ES-I3 (cell line): ENCODE measurements around the gene SLC32A1.

Source experiments
- H3K36me3 ChIP-seq: 2 replicates; pipeline ENCODE4 v1.6.1; 2013; ENCODE audit warnings: mild to moderate bottlenecking, low read length, control low read depth, moderate library complexity; ENCODE audit not compliant: insufficient read depth
- H3K4me1 ChIP-seq: 2 replicates; pipeline ENCODE4 v1.6.1; 2013; ENCODE audit warnings: mild to moderate bottlenecking, control low read depth, low read length; ENCODE audit not compliant: insufficient read depth
- H3K9ac ChIP-seq: 2 replicates; pipeline ENCODE4 v1.6.1; 2013; ENCODE audit warnings: low read depth, mild to moderate bottlenecking, low read length, moderate library complexity
- H3K9me3 ChIP-seq: 2 replicates; pipeline ENCODE4 v1.6.1; 2013; ENCODE audit warnings: mild to moderate bottlenecking, low read length, moderate library complexity; ENCODE audit not compliant: control insufficient read depth, insufficient read depth

SLC32A1 gene

DNA sequence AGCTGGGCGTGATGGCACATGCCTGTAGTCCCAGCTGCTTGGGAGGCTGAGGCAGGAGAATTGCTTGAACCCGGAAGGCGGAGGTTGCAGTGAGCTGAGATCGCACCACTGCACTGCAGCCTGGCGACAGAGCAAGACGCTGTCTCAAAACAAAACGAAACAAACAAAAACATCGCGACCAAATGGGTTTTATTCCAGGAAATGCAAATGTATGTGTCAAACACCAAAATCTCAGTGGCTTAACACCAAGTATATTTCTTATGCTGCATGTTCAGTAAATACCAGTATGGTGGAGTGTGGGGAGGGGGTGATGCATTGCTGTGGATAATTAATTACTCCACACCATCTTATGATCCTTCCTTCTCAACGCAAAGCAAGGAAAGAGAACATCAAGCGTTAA lies 52.1 kb downstream of the SLC32A1 start:
- Histone ChIP-seq H3K9me3 (0 out of 2 replicates have a peak, but pooled peaks cover 5% of the 10 kb centered on the region), H3K4me1 (peaks cover 16% of the 10 kb centered on the region; the same call in 1 of the 2 replicates), H3K36me3 (peaks cover 8% of the 10 kb centered on the region), H3K9ac (no peak overlapping the region)
